Esophagus squamous epithelium (tissue), 5 donors: ENCODE measurements around the gene PNKD. TPM values are rescaled to one million over a fixed set of nuclear protein-coding genes. Genes with fewer than 3 reads are reported as not detected.
A peak's percentile ranks its signal among the peaks of the same experiment; 100 is the strongest.

Source experiments
- DNase-seq: peaks from one replicate; lab custom pipeline; 2025; lab: John Stamatoyannopoulos, UW
- H3K27ac ChIP-seq, 4 donors: fragments of 200-600 bp; sonication (generic); one replicate each; pipeline ENCODE4 v1.5.1; 2016 to 2019; ENCODE audit warnings: mild to moderate bottlenecking in 1 of 4
- H3K27me3 ChIP-seq, 4 donors: fragments of 200-600 bp; sonication (generic); 1 replicate in 3 of 4; 2 replicates in 1 of 4; pipeline versions ENCODE4 v1.5.1 to v1.6.0; 2017 to 2021; ENCODE audit warnings: antibody characterized with exemption in 1 of 4
- H3K36me3 ChIP-seq, 3 donors: fragments of 200-600 bp; sonication (generic); one replicate each; pipeline ENCODE4 v1.5.1; 2016 to 2019
- H3K4me1 ChIP-seq, 3 donors: fragments of 200-600 bp; sonication (generic); one replicate each; pipeline ENCODE4 v1.5.1; 2017 to 2019
- H3K4me3 ChIP-seq, 4 donors: fragments of 200-600 bp; sonication (generic); 1 replicate in 3 of 4; 2 replicates in 1 of 4; pipeline ENCODE4 v1.5.1; 2016 to 2019; ENCODE audit warnings: mild to moderate bottlenecking in 2 of 4, moderate library complexity in 1 of 4
- H3K9me3 ChIP-seq, 3 donors: fragments of 200-600 bp; sonication (generic); one replicate each; pipeline ENCODE4 v1.5.1; 2016 to 2019
- CTCF ChIP-seq, 6 experiments: fragments of 450-650 bp in 4 of 6; fragments of 200-600 bp in 2 of 6; sonication (generic) in 2 of 6; IDR thresholded peaks; one replicate each; pipeline ENCODE4 v1.5.1; 2016 to 2019; ENCODE audit warnings: antibody characterized with exemption in 6 of 6, mild to moderate bottlenecking in 4 of 6, moderate library complexity in 4 of 6
- POLR2A ChIP-seq, 4 donors: fragments of 450-650 bp; IDR thresholded peaks; one replicate each; pipeline ENCODE4 v1.6.1; 2017; ENCODE audit warnings: antibody characterized with exemption in 4 of 4, mild to moderate bottlenecking in 4 of 4, moderate library complexity in 3 of 4
- WGBS, 2 donors: methylation state at CpG; one replicate each; pipeline ENCODE4 v1.1.5; 2018; 5-methylcytosine and 5-hydroxymethylcytosine counted together
- intact Hi-C: fragments of 100-400 bp; cut with DNase I; formaldehyde crosslinking; loops from one replicate; pipeline ENCODE4 v1.15.0; 2022
- total RNA-seq, 4 donors: library from RNA; depleted of rRNA; stranded (reverse); fragments of >200 nt; gene quantifications; one replicate each; pipeline ENCODE4 v1.1.0, GENCODE V29; 2016
- donor health status: DM: yes; HTN: yes; CAD: no.

PNKD gene
- total RNA-seq, 4 donors from 2014 or later = 19.7 to 34.3 (median 28.0) TPM

- 3 to 8% methylated on average over 2 to 7 of the region's 69 CpGs for WGBS, 2 donors
- Histone ChIP-seq H3K27me3 (no peaks in the 10 kb centered on the region), H3K27ac (peak overlapping the region; percentile 48 to 90 (median 78)), H3K4me3 (peak overlapping the region; percentile 50 to 94 (median 66)), H3K36me3 (no peaks in the 10 kb centered on the region), H3K4me1 (peaks cover 15 to 28% (median 17%) of the 10 kb centered on the region in 3 donors), H3K9me3 (no peaks in the 10 kb centered on the region)
- TF ChIP-seq CTCF (IDR thresholded peaks at IDR 0.05) = no peak
- TF ChIP-seq POLR2A (IDR thresholded peaks at IDR 0.05) = no peak
- DNase-seq = no peak
- intact Hi-C loops = no loop called here
Observed at GRCh38 chr2:218322768-218323525, 52.6 kb downstream of the PNKD start.

DNA sequence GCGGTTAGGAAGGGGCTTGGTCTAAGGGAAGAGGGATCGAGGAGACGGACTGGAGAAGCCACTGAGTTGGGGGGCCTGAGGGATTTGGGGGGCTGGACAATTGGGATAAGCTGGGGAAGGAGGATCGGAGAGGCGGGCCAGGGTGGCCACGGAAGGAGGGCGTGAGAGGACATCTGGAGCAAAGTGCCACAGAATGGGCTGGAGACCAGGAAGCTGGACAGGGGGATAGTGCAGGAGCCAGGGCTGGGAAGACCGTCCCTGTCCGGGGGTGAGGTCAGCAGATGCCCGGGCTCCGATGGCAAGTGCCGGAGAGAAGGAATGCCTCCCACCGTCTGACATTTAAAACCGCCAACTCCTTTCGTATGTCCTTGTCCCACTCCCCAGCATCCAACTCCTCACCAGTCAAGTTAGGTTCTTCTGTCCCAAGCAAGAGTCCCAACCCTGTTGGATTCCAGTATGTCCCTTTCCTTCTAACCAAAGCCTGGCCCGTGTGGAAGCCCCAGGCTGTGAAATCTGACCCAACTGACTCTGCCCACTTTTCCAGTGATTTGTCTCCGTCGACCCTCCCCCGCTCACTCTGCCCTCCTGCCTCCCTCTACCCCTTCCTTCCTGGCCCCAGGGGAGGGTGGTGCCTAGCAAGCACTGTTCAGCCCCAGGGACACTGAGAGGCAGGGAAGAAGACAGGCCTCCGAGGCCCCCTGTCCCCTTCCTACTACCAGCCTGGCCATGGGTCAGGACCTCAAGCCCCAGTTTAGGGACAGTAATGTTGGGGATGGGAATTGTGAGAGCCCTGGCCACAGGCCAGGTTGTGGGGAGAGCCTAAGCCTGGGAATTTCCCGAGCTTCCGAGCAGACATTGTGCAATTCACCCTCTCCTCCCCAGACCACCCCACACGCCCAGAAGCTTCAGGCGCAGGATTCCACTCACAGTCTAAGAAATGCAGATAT is 53.5 kb downstream of the PNKD start:
- Histone ChIP-seq H3K27ac (peak overlapping the region; percentile 48 to 90 (median 78)), H3K36me3 (no peaks in the 10 kb centered on the region), H3K9me3 (no peaks in the 10 kb centered on the region), H3K4me1 (peaks cover 15 to 28% (median 17%) of the 10 kb centered on the region in 3 donors), H3K27me3 (no peaks in the 10 kb centered on the region), H3K4me3 (peak overlapping the region; percentile 50 to 94 (median 66))
- TF ChIP-seq POLR2A (IDR thresholded peaks at IDR 0.05) (peak in 1 of 4 donors; percentile 10), CTCF (IDR thresholded peaks at IDR 0.05) (no peak)
- DNase-seq = no peak
- intact Hi-C loops = no loop called here
- WGBS, 2 donors = 4 to 5% methylated on average over 23 to 24 of the region's 24 CpGs

DNA sequence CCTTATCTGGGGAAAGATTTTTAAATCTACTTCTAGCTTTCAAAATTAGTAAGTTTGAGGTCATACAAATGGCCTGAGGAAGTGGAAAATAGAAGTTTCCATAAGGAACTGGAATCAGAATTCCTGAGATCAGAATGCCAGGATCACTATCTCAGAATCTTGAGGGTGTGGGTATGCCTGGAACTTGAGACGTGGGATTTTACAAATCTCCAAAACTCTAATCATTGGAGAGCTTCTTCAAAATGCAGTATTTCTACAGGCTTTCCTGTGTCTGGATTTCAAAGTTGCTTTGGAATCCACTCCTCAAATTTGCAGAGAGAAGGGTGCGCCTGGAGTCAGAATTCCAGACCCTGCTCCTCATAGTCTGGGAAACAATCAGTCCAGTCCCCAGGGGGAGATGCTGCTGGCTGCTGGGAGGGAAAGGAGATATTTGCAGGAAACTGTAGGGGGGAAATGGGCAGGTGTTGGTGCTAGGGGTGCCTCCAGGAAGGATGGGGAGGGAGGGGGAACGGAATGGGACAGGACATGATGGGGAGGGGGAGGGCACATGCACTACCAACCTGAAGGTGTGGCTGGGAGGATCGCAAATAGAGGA is 55.3 kb downstream of the PNKD start:
- DNase-seq = no peak
- 74 to 75% methylated on average over 3 to 4 of the region's 4 CpGs for WGBS, 2 donors
- Histone ChIP-seq H3K4me1 (peaks cover 15 to 32% (median 17%) of the 10 kb centered on the region in 3 donors), H3K36me3 (no peaks in the 10 kb centered on the region), H3K9me3 (no peaks in the 10 kb centered on the region), H3K27me3 (no peaks in the 10 kb centered on the region), H3K4me3 (no peak overlapping the region), H3K27ac (no peak overlapping the region)
- intact Hi-C loops = no loop called here
- no peak for TF ChIP-seq CTCF (IDR thresholded peaks at IDR 0.05)
- no peak for TF ChIP-seq POLR2A (IDR thresholded peaks at IDR 0.05)

- H3K27ac ChIP-seq = no peak overlapping the region
Observed at GRCh38 chr2:218326315-218326714, 56.0 kb downstream of the PNKD start.

More at GRCh38 chr2:218326315-218326714, 56.0 kb downstream of the PNKD start:
- H3K4me1 ChIP-seq = peaks cover 15 to 39% (median 17%) of the 10 kb centered on the region in 3 donors
- intact Hi-C loops = no loop called here
- no peaks in the 10 kb centered on the region for H3K27me3 ChIP-seq
- no peaks in the 10 kb centered on the region for H3K9me3 ChIP-seq
- no peaks in the 10 kb centered on the region for H3K36me3 ChIP-seq
- TF ChIP-seq CTCF (IDR thresholded peaks at IDR 0.05) (no peak), POLR2A (IDR thresholded peaks at IDR 0.05) (no peak)
- WGBS, 2 donors = 92 to 100% methylated on average over 2 of the region's 2 CpGs
- no peak overlapping the region for H3K4me3 ChIP-seq
- DNase-seq = no peak
